Progenitor cell of endocrine pancreas (in vitro differentiated cells): ENCODE results near the gene CARS2. TPM values are rescaled to one million over a fixed set of nuclear protein-coding genes. Genes with fewer than 3 reads are reported as not detected.
A peak's percentile ranks its signal among the peaks of the same experiment; 100 is the strongest.
"Not testable (repeated sequence)": the region's sequence is repeated elsewhere in the genome, so short reads cannot be mapped to it uniquely, and the experiment has no call there.

Experiments
- DNase-seq: peaks from one replicate; pipeline ENCODE4 v3.0.0; 2021; ENCODE audit warnings: low spot score; ENCODE audit not compliant: unreplicated experiment
- H3K27ac Mint-ChIP-seq: 2 replicates; pipeline ENCODE4 v1.8.0; 2021; ENCODE audit warnings: mild to moderate bottlenecking, moderate library complexity, mixed read lengths
- H3K27me3 Mint-ChIP-seq: 2 replicates; pipeline ENCODE4 v1.8.0; 2021; ENCODE audit warnings: mixed read lengths
- H3K36me3 Mint-ChIP-seq: 2 replicates; pipeline ENCODE4 v1.8.0; 2022; ENCODE audit warnings: mixed read lengths; ENCODE audit not compliant: insufficient read depth
- H3K4me1 Mint-ChIP-seq: 2 replicates; pipeline ENCODE4 v1.8.0; 2021; ENCODE audit warnings: low read depth, mixed read lengths
- H3K4me3 Mint-ChIP-seq: 2 replicates; pipeline ENCODE4 v1.8.0; 2021; ENCODE audit warnings: low read depth, mild to moderate bottlenecking, moderate library complexity, mixed read lengths
- H3K9me3 Mint-ChIP-seq: 2 replicates; pipeline ENCODE4 v1.8.0; 2021; ENCODE audit warnings: low read depth, mixed read lengths
- total RNA-seq: library from RNA; stranded (reverse); gene quantifications from 2 replicates; pipeline ENCODE4 v1.2.1, GENCODE V29; 2021
- TF ChIP-seq, protein P1 (sequence below): fragments of 200-600 bp; sonication (generic); IDR thresholded peaks from one replicate; pipeline ENCODE4 v1.5.0; 2021; ENCODE audit warnings: antibody characterized with exemption, mild to moderate bottlenecking; ENCODE audit not compliant: unreplicated experiment

The CARS2 gene
- total RNA-seq, 1 donor from 2014 or later = 90.4 TPM

DNA sequence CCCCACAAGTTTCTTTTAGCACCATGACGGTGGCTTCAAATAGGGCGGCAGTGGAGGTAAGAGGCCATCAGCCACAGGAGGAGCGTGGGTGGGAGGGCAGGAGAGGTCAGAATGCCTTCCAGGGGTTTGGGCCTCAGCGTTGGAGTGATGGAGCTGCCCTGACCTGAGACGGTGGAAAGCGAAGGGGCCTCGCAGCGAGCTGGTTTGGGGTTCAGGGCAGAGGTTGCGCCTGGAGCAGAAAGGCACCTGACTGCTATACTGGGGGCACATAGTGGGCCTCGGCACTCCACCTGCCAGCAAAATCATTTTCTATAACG is 91.0 kb downstream of the CARS2 start:
- peak overlapping the region; percentile 92 for H3K27ac Mint-ChIP-seq
- peaks cover 35% of the 10 kb centered on the region for H3K27me3 Mint-ChIP-seq
- H3K4me1 Mint-ChIP-seq = peaks cover 25% of the 10 kb centered on the region
- peaks cover 2% of the 10 kb centered on the region for H3K9me3 Mint-ChIP-seq
- DNase-seq = no peak
- TF ChIP-seq, protein P1, sequence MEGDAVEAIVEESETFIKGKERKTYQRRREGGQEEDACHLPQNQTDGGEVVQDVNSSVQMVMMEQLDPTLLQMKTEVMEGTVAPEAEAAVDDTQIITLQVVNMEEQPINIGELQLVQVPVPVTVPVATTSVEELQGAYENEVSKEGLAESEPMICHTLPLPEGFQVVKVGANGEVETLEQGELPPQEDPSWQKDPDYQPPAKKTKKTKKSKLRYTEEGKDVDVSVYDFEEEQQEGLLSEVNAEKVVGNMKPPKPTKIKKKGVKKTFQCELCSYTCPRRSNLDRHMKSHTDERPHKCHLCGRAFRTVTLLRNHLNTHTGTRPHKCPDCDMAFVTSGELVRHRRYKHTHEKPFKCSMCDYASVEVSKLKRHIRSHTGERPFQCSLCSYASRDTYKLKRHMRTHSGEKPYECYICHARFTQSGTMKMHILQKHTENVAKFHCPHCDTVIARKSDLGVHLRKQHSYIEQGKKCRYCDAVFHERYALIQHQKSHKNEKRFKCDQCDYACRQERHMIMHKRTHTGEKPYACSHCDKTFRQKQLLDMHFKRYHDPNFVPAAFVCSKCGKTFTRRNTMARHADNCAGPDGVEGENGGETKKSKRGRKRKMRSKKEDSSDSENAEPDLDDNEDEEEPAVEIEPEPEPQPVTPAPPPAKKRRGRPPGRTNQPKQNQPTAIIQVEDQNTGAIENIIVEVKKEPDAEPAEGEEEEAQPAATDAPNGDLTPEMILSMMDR = no peak
- H3K4me3 Mint-ChIP-seq = peak overlapping the region; percentile 90
- peaks cover 1% of the 10 kb centered on the region for H3K36me3 Mint-ChIP-seq

DNA sequence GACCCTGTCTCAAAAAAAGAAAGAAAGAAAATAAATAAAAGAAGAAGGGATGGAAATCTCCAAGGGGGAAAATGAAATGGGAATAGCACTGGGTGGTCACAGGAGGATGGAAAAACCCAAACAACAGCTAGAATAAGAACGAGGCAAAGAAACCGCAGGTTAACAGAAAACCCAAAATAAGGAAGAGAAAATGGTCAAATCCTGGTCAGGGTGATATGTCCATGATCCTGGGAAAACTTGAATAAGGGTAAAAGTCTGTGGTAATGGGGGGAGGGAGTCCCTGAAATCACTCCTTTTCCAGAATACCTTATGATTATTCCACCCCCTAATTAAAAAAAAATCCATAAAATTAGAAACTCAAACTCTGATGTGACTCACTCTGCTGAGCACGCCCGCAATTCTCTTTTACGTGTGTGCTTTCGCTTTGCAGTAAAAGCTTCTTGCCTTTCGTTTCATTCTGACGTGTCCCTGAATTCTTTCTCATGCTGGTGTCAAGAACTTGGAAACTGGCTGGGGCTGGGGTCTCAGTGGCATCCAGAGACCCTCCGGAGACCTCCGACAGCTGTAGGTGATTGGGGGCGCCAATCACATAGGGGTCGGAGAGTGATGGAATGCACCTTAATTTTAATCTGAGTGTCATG is 94.8 kb downstream of the CARS2 start:
- TF ChIP-seq, protein P1 = no peak
- peaks cover 3% of the 10 kb centered on the region for H3K4me1 Mint-ChIP-seq
- H3K4me3 Mint-ChIP-seq = no peak overlapping the region
- DNase-seq = no peak
- peaks cover 6% of the 10 kb centered on the region for H3K9me3 Mint-ChIP-seq
- no peak overlapping the region for H3K27ac Mint-ChIP-seq
- H3K36me3 Mint-ChIP-seq = peaks cover 5% of the 10 kb centered on the region
- H3K27me3 Mint-ChIP-seq = peaks cover 35% of the 10 kb centered on the region

DNA sequence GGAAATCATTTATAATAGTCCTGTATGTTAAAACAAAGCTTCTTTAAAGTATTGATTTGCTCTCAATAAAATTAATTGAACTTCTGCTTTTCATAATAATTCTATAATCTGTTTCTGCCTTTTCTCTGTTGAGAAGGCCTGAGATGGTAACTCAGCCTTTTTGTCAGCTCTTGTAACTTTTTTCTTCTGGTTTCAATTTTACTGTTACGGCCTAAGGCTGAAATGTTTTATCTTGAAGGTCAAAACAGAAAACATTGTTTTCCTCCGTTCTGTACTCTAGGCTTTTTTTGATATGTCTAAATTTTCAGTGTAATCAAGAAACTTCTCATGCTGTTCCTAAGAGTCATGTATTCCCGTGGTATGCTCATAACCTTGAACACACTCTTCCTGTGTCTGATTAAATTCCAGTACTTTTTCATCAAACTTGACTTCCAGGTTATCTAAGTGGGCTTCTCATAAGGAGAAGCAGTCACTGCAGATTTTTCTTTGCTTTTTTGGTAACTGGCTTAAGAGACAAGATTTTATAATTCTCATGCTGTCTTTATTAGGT is 98.2 kb downstream of the CARS2 start:
- no peak overlapping the region for H3K4me3 Mint-ChIP-seq
- no peak overlapping the region for H3K27ac Mint-ChIP-seq
- TF ChIP-seq, protein P1 = no peak
- peaks cover 5% of the 10 kb centered on the region for H3K36me3 Mint-ChIP-seq
- peaks cover 2% of the 10 kb centered on the region for H3K4me1 Mint-ChIP-seq
- no peak for DNase-seq
- peaks cover 24% of the 10 kb centered on the region for H3K27me3 Mint-ChIP-seq
- peaks cover 9% of the 10 kb centered on the region for H3K9me3 Mint-ChIP-seq

DNA sequence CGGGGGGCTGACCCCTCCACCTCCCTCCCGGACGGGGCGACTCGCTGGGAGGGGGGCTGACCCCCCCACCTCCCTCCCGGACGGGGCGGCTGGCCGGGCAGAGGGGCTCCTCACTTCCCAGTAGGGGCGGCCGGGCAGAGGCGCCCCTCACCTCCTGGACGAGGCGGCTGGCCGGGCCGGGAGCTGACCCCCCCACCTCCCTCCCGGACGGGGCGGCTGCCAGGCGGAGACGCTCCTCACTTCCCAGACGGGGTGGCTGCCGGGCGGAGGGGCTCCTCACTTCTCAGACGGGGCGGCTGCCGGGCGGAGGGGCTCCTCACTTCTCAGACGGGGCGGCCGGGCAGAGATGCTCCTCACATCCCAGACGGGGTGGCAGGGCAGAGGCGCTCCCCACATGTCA is 99.6 kb downstream of the CARS2 start:
- not testable (repeated sequence) for H3K27ac Mint-ChIP-seq, H3K36me3 Mint-ChIP-seq, H3K4me3 Mint-ChIP-seq, H3K9me3 Mint-ChIP-seq, H3K4me1 Mint-ChIP-seq, DNase-seq, H3K27me3 Mint-ChIP-seq

DNA sequence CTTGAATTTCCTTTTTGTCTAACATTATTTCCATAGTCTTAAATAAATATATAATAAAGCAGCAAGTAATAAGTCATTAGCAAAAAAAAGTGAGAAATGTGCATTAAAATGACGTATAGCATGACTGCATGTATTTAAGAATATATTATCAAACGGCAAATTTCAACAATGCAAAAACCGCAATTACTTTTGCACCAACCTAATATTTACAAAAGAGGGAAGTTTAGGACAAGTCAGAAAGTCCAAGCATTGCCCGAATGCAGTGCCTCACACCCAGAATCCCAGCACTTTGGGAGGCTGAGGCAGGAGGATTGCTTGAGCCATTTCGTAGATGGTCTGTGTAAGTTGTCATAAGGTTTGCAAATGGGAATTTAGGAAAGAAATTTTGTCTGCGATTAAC is 100.8 kb downstream of the CARS2 start:
- Mint-ChIP-seq H3K9me3 (peaks cover 9% of the 10 kb centered on the region), H3K4me1 (peaks cover 4% of the 10 kb centered on the region), H3K36me3 (peaks cover 5% of the 10 kb centered on the region), H3K27ac (no peak overlapping the region), H3K27me3 (peaks cover under 1% of the 10 kb centered on the region), H3K4me3 (no peak overlapping the region)
- TF ChIP-seq, protein P1 = no peak
- no peak for DNase-seq

DNA sequence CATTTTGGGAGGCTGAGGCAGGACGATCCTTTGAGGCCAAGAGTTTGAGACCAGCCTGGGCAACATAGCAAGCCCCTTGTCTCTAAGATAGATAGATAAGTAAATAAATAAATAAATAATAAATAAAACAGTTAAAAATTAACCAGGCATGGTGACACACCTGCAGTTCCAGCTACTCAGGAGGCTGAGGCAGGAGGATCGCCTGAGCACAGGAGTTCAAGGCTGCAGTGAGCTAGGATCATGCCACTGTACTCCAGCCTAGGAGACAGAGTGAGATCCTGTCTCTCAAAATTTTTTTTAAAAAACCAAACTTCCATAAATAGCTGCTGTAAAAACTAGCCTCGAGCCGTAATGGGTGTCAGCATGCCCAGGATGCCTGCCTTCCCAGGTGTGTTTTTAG is 104.9 kb downstream of the CARS2 start:
- H3K9me3 Mint-ChIP-seq = peaks cover 5% of the 10 kb centered on the region
- no peak for DNase-seq
- peaks cover 2% of the 10 kb centered on the region for H3K36me3 Mint-ChIP-seq
- H3K27ac Mint-ChIP-seq = no peak overlapping the region
- H3K27me3 Mint-ChIP-seq = no peaks in the 10 kb centered on the region
- H3K4me3 Mint-ChIP-seq = no peak overlapping the region
- TF ChIP-seq, protein P1 = no peak
- H3K4me1 Mint-ChIP-seq = peaks cover 3% of the 10 kb centered on the region
